Measurements from ENCODE around the gene CSNK2A1. TPM values are rescaled to one million over a fixed set of nuclear protein-coding genes. Genes with fewer than 3 reads are reported as not detected.

The CSNK2A1 gene
- total and polyA plus RNA-seq, 2 of the 8 experiments (the other 6 are each of a cell fraction or from before 2014, with no cell fraction given): 117 to 260 TPM

DNA sequence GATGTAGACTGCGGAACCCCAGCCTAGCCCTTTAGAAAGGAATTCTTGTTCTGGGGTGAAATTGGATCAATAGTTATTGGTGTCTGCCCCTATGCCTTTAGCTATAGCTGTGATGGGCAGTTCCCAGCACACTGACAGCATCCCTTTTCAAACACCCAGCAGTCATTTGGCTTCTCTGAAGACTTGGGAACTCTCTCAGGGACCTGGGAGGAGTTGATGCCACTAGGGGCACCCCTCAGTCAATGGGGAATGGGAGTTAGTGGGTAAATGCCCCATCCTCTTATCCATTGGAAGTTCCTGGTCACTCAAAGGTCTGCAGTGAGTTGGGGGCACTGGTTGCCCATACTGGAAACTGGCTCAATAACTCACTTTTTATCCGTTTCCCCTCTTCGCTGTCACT lies 31.6 kb upstream of the CSNK2A1 start:
- Histone ChIP-seq H3K27me3 (replicated peaks in 1 of 4; ENCODE audit: control insufficient read depth in 3 of 4, extremely low read depth in 1 of 4, insufficient read depth in 3 of 4, low read length in 3 of 4) (peaks cover 0 to 11% (median 3%) of the 10 kb centered on the region in 4 experiments; a peak in 5 of 7 replicates), H3K23me2 (ENCODE audit: low read depth, low read length) (no peaks in the 10 kb centered on the region; the same call in 1 of the 2 replicates), H4K8ac (ENCODE audit: extremely low read depth, insufficient read depth, low read length) (no peak overlapping the region), H4K5ac (ENCODE audit: insufficient read length, low read depth, low read length) (no peak overlapping the region), H2BK15ac (ENCODE audit: low read length) (no peak overlapping the region), H3K56ac (replicated peaks; ENCODE audit: insufficient read length, low read depth, low read length) (no peak overlapping the region), H3K27ac (ENCODE audit: low read depth, low read length) (no peak overlapping the region), H3K18ac (ENCODE audit: extremely low read depth, low read length) (no peak overlapping the region), H4K20me1 (replicated peaks in 1 of 2; ENCODE audit: control insufficient read depth in 1 of 2, insufficient read depth in 2 of 2, low read length in 2 of 2) (no peaks in the 10 kb centered on the region), H3K9ac (replicated peaks in 1 of 4; ENCODE audit: extremely low read depth in 1 of 4, low read depth in 3 of 4, low read length in 3 of 4) (no peak overlapping the region), H2AFZ (ENCODE audit: low read length) (no peak overlapping the region), H2BK20ac (ENCODE audit: low read length) (no peak overlapping the region), H3K4me1 (replicated peaks in 1 of 4; ENCODE audit: control insufficient read depth in 3 of 4, insufficient read depth in 4 of 4, low read length in 3 of 4) (peaks cover 13 to 32% (median 16%) of the 10 kb centered on the region in 4 experiments), H3K14ac (ENCODE audit: insufficient read length) (no peak overlapping the region), H3K79me2 (ENCODE audit: control insufficient read depth in 1 of 2, insufficient read depth in 2 of 2, low read length in 2 of 2) (no peaks in the 10 kb centered on the region), H2BK120ac (replicated peaks; ENCODE audit: low read depth, low read length) (no peak overlapping the region), H4K91ac (replicated peaks; ENCODE audit: insufficient read length, low read length) (no peak overlapping the region), H3K4me2 (ENCODE audit: insufficient read depth in 1 of 2, low read depth in 2 of 2, low read length in 2 of 2) (peak overlapping the region in 1 of 2 experiments; percentile 33; a peak in 1 of 4 replicates), H3K4ac (replicated peaks; ENCODE audit: insufficient read length, low read depth, low read length) (no peak overlapping the region), H2BK5ac (ENCODE audit: low read depth, low read length) (no peak overlapping the region), H3K23ac (ENCODE audit: insufficient read length) (no peak overlapping the region), H3K9me3 (ENCODE audit: insufficient read depth in 2 of 2, low read depth in 1 of 2, low read length in 1 of 2) (no peaks in the 10 kb centered on the region), H3K79me1 (ENCODE audit: low read depth, low read length) (no peaks in the 10 kb centered on the region), H2AK5ac (ENCODE audit: low read depth, low read length) (no peak overlapping the region), H3K36me3 (ENCODE audit: control insufficient read depth in 2 of 4, insufficient read depth in 4 of 4, low read length in 3 of 4) (no peaks in the 10 kb centered on the region), H3K4me3 (ENCODE audit: extremely low read depth in 1 of 4, insufficient read depth in 2 of 4, low read depth in 3 of 4, low read length in 4 of 4) (no peak overlapping the region), H2BK12ac (ENCODE audit: low read depth, low read length) (no peak overlapping the region; the same call in 1 of the 2 replicates)
- WGBS, 2 experiments (ENCODE audit: extremely low coverage in 1 of 2, insufficient coverage in 1 of 2, insufficient read length in 1 of 2, insufficient replicate concordance in 2 of 2, low coverage in 1 of 2, low lambda C conversion rate in 2 of 2, missing lambda C conversion rate in 1 of 2): 98% methylated on average over 3 of the region's 3 CpGs; no CpG with 5 or more reads in 1 of the 2 experiments
- DNase-seq (ENCODE audit: low read depth in 1 of 2, low spot score in 2 of 2): no peak
- FAIRE-seq: no peak
- CTCF ChIA-PET (ENCODE audit: partially characterized antibody): interaction anchor here (0.7 to 8.8 kb wide), 15 partner anchors 10 to 158 kb away, joined by 3 to 73 read pairs (median 4); no protein-coding TSS in a partner anchor
- POLR2A ChIA-PET (ENCODE audit: partially characterized antibody): interaction anchor here (0.6 to 5.0 kb wide), 6 partner anchors 10 to 57 kb away, joined by 3 to 24 read pairs (median 4); partner anchors contain the start of gene CSNK2A1
- TF ChIP-seq SUZ12 (IDR thresholded peaks at IDR 0.05; ENCODE audit: low read length) (no peak), JUND (IDR thresholded peaks at IDR 0.05; ENCODE audit: low read length) (no peak), CHD2 (IDR thresholded peaks at IDR 0.05; ENCODE audit: low read length) (no peak), E2F6 (IDR thresholded peaks at IDR 0.05) (no peak), SP4 (IDR thresholded peaks at IDR 0.05; ENCODE audit: low read length) (no peak), GTF2F1 (IDR thresholded peaks at IDR 0.05; ENCODE audit: borderline replicate concordance, low read depth, low read length) (no peak), RAD21 (IDR thresholded peaks at IDR 0.05 in 1 of 2, conservative IDR thresholded peaks at IDR 0.05 in 1 of 2; ENCODE audit: low read depth in 2 of 2, low read length in 2 of 2) (peak; percentile 5 to 22; a peak in 2 of 4 replicates), TAF1 (IDR thresholded peaks at IDR 0.05; ENCODE audit: low read depth, low read length) (no peak), GABPA (IDR thresholded peaks at IDR 0.05; ENCODE audit: borderline replicate concordance, insufficient read depth, low read length) (no peak), RBBP5 (IDR thresholded peaks at IDR 0.05; ENCODE audit: borderline replicate concordance, low read depth, low read length) (no peak)

Measured in H1 (cell line).